CD4-positive, CD25-positive, alpha-beta regulatory T cell (primary cell): ENCODE measurements around the gene A3GALT2. TPM values are rescaled to one million over a fixed set of nuclear protein-coding genes. Genes with fewer than 3 reads are reported as not detected.

Source experiments
- ATAC-seq, 2 donors: fragments of 150-1000 bp; cut with Tn5 transposase; one replicate each; pipeline ENCODE4 v1.10.0; 2021; ENCODE audit warnings: low read depth in 2 of 2, moderate number of reproducible peaks in 2 of 2, moderate library complexity in 1 of 2
- DNase-seq, 3 donors: peaks; one replicate each; pipeline versions ENCODE4 v3.0.0 to v3.0.0-alpha.2; 2012 to 2022; ENCODE audit warnings: mixed read lengths in 1 of 3
- H3K27ac ChIP-seq: one replicate; pipeline ENCODE4 v1.7.0; 2013; ENCODE audit warnings: mild to moderate bottlenecking, low read length; ENCODE audit not compliant: insufficient read depth, poor library complexity, severe bottlenecking
- H3K27me3 ChIP-seq: one replicate; pipeline ENCODE4 v1.7.0; 2013; ENCODE audit warnings: low read length; ENCODE audit not compliant: control insufficient read depth, insufficient read depth
- H3K36me3 ChIP-seq: one replicate; pipeline ENCODE4 v1.7.0; 2013; ENCODE audit warnings: mild to moderate bottlenecking, low read length, moderate library complexity; ENCODE audit not compliant: control insufficient read depth, insufficient read depth
- H3K4me1 ChIP-seq: 2 replicates; pipeline ENCODE4 v1.7.0; 2013; ENCODE audit warnings: mild to moderate bottlenecking, low read length; ENCODE audit not compliant: insufficient read depth, control insufficient read depth, poor library complexity, severe bottlenecking
- H3K4me3 ChIP-seq: one replicate; pipeline ENCODE4 v1.7.0; 2013; ENCODE audit warnings: low read depth, mild to moderate bottlenecking, low read length, moderate library complexity
- H3K9me3 ChIP-seq, 2 experiments: 1 replicate in 1 of 2; 2 replicates in 1 of 2; pipeline ENCODE4 v1.7.0; 2013; ENCODE audit warnings: low read length in 2 of 2, mild to moderate bottlenecking in 1 of 2, moderate library complexity in 1 of 2; ENCODE audit not compliant: control insufficient read depth in 2 of 2
- H3K27ac Mint-ChIP-seq, 3 donors: one replicate each; pipeline ENCODE4 v1.8.0; 2020 to 2022; ENCODE audit warnings: mild to moderate bottlenecking in 3 of 3, mixed read lengths in 3 of 3, moderate library complexity in 2 of 3
- H3K27me3 Mint-ChIP-seq: one replicate; pipeline ENCODE4 v1.8.0; 2022; ENCODE audit warnings: mild to moderate bottlenecking, mixed read lengths
- H3K36me3 Mint-ChIP-seq: one replicate; pipeline ENCODE4 v1.8.0; 2020; ENCODE audit warnings: mixed read lengths
- H3K4me1 Mint-ChIP-seq, 4 donors: one replicate each; pipeline ENCODE4 v1.8.0; 2020 to 2022; ENCODE audit warnings: mixed read lengths in 4 of 4, mild to moderate bottlenecking in 1 of 4
- H3K4me3 Mint-ChIP-seq, 4 donors: one replicate each; pipeline ENCODE4 v1.8.0; 2020 to 2022; ENCODE audit warnings: mild to moderate bottlenecking in 4 of 4, mixed read lengths in 4 of 4, moderate library complexity in 3 of 4
- H3K9me3 Mint-ChIP-seq, 7 donors: one replicate each; pipeline ENCODE4 v1.8.0; 2020 to 2022; ENCODE audit warnings: mixed read lengths in 7 of 7, mild to moderate bottlenecking in 3 of 7, moderate library complexity in 2 of 7
- polyA plus RNA-seq, 4 donors: library from polyadenylated mRNA; unstranded; fragments of 300-500 nt; fragmentation: Illumina TruSeq; gene quantifications; one replicate each; pipeline ENCODE4 v1.2.3, GENCODE V29; 2021
- total RNA-seq: library from RNA; stranded (reverse); gene quantifications from one replicate; pipeline ENCODE4 v1.2.3, GENCODE V29; 2022

Gene A3GALT2
- total and polyA plus RNA-seq, 5 donors from 2014 or later, result not detected

DNA sequence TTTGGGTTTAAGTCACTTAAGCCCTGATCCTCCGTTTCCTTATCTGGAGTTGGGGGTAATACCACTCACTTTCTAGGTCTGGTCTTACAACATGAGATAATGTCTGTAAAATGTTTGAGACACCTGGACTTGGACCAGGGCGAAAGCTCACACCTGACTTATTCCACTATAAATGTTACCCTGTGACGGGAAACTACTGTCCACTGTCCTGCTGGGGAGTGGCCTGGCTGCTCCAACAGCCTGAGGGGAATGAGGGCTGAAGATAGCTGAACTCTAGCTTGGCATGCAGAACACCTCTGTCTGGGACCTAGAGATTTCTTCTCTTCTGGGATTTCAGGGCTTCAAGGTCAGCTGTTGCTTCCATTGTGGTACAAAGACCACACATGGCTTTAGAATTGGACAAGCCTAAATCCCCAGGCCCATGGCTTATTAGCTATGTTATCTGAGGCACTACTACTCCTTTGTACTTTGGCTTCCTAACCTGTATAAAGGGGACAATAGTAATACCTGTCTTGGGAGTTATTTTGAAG lies 9.5 kb upstream of the A3GALT2 start:
- Histone ChIP-seq H3K4me3 (no peak overlapping the region), H3K4me1 (no peaks in the 10 kb centered on the region), H3K27ac (no peak overlapping the region), H3K36me3 (peaks cover 81% of the 10 kb centered on the region), H3K9me3 (no peaks in the 10 kb centered on the region), H3K27me3 (no peaks in the 10 kb centered on the region)
- H3K4me1 Mint-ChIP-seq, result peaks cover 5 to 11% (median 6%) of the 10 kb centered on the region in 4 donors
- ATAC-seq, result no peak
- DNase-seq, result no peak
- no peaks in the 10 kb centered on the region for H3K9me3 Mint-ChIP-seq
- no peak overlapping the region for H3K27ac Mint-ChIP-seq
- peaks cover 4% of the 10 kb centered on the region for H3K27me3 Mint-ChIP-seq
- H3K4me3 Mint-ChIP-seq, result no peak overlapping the region
- peaks cover 42% of the 10 kb centered on the region for H3K36me3 Mint-ChIP-seq

DNA sequence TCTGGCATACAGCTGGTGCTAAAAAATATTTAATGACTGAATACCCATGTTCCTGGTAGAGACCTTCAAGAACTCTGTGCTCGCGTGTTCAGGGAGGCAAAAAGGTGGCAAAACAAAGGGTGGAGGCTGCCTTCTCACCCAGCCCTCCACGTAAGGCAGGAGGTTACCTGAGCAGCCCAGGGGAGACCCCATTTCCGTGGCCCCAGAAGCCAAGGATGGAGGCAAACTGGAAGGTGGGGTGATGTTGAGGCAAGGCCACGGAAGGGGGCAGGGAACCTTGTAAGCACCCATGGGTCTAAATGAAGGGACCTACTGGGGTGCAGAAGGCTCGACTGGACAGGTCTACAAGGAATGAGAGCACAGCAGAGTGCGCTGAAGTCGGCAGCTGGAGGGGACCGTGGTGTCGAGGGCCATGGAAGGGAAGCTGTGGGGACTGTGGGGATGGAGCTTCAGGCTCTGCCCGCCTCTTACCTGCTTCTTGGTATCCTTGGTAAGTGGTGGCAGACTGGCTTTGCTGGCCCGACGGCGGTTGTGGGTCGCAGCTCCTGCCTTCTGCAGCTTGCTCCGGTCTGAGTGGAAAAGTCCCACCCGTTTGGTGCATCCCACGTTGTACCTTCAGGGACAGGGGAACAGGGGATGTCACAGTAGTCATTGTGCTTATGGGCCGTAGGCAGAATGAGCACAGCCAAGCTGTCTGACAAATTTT lies 8.9 kb upstream of the A3GALT2 start:
- H3K4me3 ChIP-seq, result no peak overlapping the region
- no peaks in the 10 kb centered on the region for H3K9me3 Mint-ChIP-seq
- H3K27me3 ChIP-seq, result no peaks in the 10 kb centered on the region
- no peak overlapping the region for H3K27ac ChIP-seq
- H3K9me3 ChIP-seq, result no peaks in the 10 kb centered on the region
- ATAC-seq, result no peak
- peaks cover 0 to 5% (median 0%) of the 10 kb centered on the region in 4 donors for H3K4me1 Mint-ChIP-seq
- no peak overlapping the region for H3K4me3 Mint-ChIP-seq
- H3K36me3 ChIP-seq, result peaks cover 88% of the 10 kb centered on the region
- H3K36me3 Mint-ChIP-seq, result peaks cover 44% of the 10 kb centered on the region
- H3K27me3 Mint-ChIP-seq, result peaks cover 4% of the 10 kb centered on the region
- H3K27ac Mint-ChIP-seq, result peak overlapping the region in 1 of 3 donors; percentile 58
- no peak for DNase-seq
- H3K4me1 ChIP-seq, result no peaks in the 10 kb centered on the region

DNA sequence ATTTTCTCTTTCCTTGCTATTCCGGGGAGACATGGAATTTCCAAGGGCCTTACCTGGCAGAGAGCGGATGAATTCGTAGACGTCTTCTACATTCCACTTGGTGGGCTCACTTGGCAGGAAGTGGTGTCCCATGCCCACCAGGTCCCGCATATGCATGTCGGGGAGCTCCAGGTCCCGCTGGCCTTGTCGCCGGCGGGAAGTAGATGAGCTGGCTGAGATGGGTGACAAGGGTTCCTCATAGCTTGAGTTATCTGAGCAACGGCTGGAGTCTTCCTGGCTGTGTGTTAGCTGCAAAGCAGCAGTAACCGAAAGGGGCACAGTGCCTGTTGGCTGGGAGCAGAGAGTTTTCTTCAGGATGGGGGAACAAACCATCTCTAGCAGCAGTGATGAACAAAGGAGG lies 7.9 kb upstream of the A3GALT2 start:
- no peak for ATAC-seq
- H3K27ac ChIP-seq, result no peak overlapping the region
- no peaks in the 10 kb centered on the region for H3K27me3 ChIP-seq
- H3K36me3 ChIP-seq, result peaks cover 93% of the 10 kb centered on the region
- Mint-ChIP-seq H3K36me3 (peaks cover 44% of the 10 kb centered on the region), H3K4me1 (peaks cover 0 to 5% (median 0%) of the 10 kb centered on the region in 4 donors), H3K4me3 (no peak overlapping the region), H3K9me3 (no peaks in the 10 kb centered on the region), H3K27ac (peak overlapping the region in 1 of 3 donors; percentile 36), H3K27me3 (peaks cover 4% of the 10 kb centered on the region)
- H3K4me1 ChIP-seq, result no peaks in the 10 kb centered on the region
- no peaks in the 10 kb centered on the region for H3K9me3 ChIP-seq
- H3K4me3 ChIP-seq, result no peak overlapping the region
- DNase-seq, result no peak

DNA sequence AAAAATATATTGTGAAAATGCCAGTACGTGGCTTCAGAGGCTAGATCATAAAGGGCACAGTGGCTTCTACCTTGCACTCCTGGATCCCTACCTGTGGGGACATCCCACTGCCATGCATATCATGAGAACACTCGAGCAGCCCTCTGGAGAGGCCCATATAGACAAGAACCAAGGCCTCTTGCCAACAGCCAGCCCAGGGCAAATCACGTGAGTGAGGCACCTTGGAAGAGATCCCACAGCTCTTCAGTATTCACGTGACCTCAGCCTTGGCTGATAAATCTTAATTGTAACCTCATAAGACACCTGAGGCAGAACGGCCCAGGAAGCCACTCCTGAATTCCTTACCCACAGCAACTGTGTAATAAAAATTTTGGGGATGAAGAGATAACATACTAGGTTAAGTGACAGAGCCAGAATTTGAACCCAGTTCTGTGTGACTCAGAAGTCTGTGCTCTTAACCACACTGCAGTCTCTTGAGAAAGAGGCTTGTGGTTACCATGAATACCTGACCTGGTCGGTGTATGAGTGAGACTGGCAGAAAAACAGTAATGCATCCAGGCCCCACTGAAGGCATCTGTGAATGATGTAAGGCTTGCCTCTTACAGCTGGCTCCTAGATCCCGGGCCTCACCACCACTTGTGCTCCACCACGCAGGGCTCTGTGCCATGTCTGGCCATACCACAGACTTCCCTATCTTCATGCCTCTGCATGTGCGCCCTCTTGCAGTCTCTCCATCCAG lies 6.9 kb upstream of the A3GALT2 start:
- ATAC-seq (no peak), DNase-seq (no peak)
- H3K4me1 Mint-ChIP-seq, result no peaks in the 10 kb centered on the region
- H3K36me3 ChIP-seq, result peaks cover 92% of the 10 kb centered on the region
- H3K4me3 ChIP-seq, result no peak overlapping the region
- H3K27ac ChIP-seq, result no peak overlapping the region
- H3K9me3 Mint-ChIP-seq, result no peaks in the 10 kb centered on the region
- no peaks in the 10 kb centered on the region for H3K4me1 ChIP-seq
- no peak overlapping the region for H3K4me3 Mint-ChIP-seq
- H3K27ac Mint-ChIP-seq, result no peak overlapping the region
- H3K27me3 Mint-ChIP-seq, result no peaks in the 10 kb centered on the region
- H3K27me3 ChIP-seq, result no peaks in the 10 kb centered on the region
- no peaks in the 10 kb centered on the region for H3K9me3 ChIP-seq
- peaks cover 48% of the 10 kb centered on the region for H3K36me3 Mint-ChIP-seq

DNA sequence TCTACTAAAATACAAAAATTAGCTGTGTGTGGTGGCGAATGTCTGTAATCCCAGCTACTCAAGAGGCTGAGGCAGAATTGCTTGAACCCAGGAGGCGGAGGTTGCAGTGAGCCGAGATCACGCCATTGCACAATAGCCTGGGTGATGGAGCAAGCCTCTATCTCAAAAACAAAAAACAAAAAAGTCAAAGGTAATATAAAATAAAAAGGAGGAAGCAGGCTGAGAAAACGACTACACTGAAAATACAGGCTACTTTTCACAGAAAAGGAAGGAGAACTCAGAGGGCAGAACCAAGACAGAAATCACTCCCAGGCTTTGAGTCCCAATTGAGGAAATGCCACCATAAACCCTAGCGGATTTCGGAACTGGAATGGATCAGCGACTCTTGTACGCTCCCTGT lies 5.9 kb upstream of the A3GALT2 start:
- H3K27ac ChIP-seq, result no peak overlapping the region
- no peak overlapping the region for H3K4me3 ChIP-seq
- H3K9me3 Mint-ChIP-seq, result no peaks in the 10 kb centered on the region
- peaks cover 43% of the 10 kb centered on the region for H3K36me3 Mint-ChIP-seq
- no peaks in the 10 kb centered on the region for H3K27me3 Mint-ChIP-seq
- no peaks in the 10 kb centered on the region for H3K4me1 Mint-ChIP-seq
- H3K9me3 ChIP-seq, result no peaks in the 10 kb centered on the region
- DNase-seq (no peak), ATAC-seq (no peak)
- H3K36me3 ChIP-seq, result peaks cover 83% of the 10 kb centered on the region
- H3K4me3 Mint-ChIP-seq, result no peak overlapping the region
- H3K27me3 ChIP-seq, result no peaks in the 10 kb centered on the region
- no peaks in the 10 kb centered on the region for H3K4me1 ChIP-seq
- H3K27ac Mint-ChIP-seq, result no peak overlapping the region

DNA sequence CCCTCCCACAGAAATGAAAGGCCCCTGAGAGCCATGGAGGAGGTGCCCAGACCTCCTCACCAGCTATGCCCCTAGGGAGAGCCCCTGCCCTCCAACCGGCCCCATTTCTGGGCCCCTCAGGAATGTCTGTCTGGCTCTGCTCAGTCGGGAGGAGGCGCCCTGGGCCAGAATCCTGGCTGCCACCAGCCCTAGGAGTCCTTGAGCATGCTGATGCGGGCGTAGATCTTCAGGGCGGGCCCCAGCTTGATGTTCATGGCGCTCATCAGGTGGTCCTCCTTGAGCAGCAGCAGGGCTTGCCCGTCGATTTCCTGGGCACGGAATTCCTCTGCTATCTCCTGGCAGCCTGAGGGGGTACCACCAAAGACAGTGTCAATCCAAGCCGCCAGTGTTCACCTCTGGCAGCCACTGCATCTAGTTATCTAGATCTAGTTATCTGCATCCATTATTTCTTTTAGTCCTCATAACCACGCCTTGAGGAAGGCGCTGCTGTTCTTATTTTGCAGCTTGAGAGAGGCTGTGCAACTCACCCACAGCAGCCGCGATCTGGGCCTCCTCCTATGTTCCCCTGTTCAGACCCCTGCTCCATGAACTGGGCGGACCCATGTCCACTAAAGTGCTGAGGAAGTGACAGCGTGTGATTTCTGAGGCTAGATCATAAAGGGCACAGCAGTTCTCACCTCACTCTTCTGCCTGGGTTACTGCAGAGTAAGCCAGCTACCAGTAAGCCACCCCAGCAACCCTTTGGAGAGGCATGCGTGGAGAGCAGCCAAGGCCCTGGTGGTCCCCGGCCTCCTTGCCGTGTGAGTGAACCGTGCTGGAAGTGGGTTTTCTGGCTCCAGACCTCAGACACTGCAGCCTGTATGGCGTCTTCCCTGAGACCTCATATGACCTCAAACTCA lies 4.0 kb upstream of the A3GALT2 start:
- no peak overlapping the region for H3K27ac Mint-ChIP-seq
- H3K36me3 Mint-ChIP-seq, result peaks cover 38% of the 10 kb centered on the region
- no peak overlapping the region for H3K27ac ChIP-seq
- no peaks in the 10 kb centered on the region for H3K4me1 ChIP-seq
- no peaks in the 10 kb centered on the region for H3K9me3 ChIP-seq
- no peaks in the 10 kb centered on the region for H3K9me3 Mint-ChIP-seq
- DNase-seq, result no peak
- no peak overlapping the region for H3K4me3 Mint-ChIP-seq
- no peak overlapping the region for H3K4me3 ChIP-seq
- H3K27me3 Mint-ChIP-seq, result no peaks in the 10 kb centered on the region
- peaks cover 64% of the 10 kb centered on the region for H3K36me3 ChIP-seq
- no peak for ATAC-seq
- H3K27me3 ChIP-seq, result no peaks in the 10 kb centered on the region
- H3K4me1 Mint-ChIP-seq, result no peaks in the 10 kb centered on the region

DNA sequence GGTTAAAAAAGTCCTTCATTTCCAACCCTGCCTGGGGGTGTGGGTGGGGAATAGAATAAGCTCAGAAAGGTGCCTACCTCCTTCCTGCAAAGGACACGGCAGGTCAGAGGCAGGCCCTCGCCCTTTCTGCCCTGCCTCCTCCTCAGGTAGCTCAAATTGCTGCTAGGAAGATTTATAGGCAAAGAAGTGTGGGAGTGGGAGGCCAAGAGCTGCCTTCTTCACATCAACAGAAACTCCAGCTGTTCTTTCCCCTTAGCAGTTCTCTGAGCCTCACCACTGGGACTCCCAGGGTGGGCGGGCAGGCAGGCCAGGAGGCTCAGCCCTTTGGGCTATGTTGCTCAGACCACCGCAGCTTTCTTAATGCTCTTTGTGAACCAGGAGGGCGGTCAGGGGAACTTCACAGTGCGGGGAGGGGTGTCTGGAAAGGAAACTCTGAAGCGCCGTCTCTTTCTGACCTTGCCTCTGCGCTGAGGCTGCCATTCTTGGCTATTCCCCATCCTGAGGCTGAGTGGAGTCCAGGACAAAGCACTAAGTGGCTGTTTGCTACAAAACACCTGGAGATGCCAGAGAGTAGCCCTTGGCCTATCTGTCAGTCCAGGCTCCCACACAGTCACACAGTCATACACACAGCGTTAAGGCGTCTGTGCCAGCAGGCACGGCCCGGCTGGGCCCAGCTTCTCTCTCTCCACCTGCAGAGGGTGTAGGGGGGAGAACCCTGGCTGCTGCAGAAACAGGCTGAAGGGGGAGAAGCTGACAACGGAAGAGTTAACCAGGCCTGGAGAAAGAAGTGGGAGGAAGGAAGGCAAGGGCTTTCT lies 3.0 kb upstream of the A3GALT2 start:
- Histone ChIP-seq H3K4me3 (no peak overlapping the region), H3K27ac (no peak overlapping the region), H3K9me3 (no peaks in the 10 kb centered on the region), H3K36me3 (peaks cover 54% of the 10 kb centered on the region), H3K27me3 (no peaks in the 10 kb centered on the region), H3K4me1 (no peaks in the 10 kb centered on the region)
- Mint-ChIP-seq H3K36me3 (peaks cover 30% of the 10 kb centered on the region), H3K27ac (no peak overlapping the region), H3K4me3 (no peak overlapping the region), H3K27me3 (no peaks in the 10 kb centered on the region), H3K9me3 (no peaks in the 10 kb centered on the region), H3K4me1 (no peaks in the 10 kb centered on the region)
- DNase-seq (no peak), ATAC-seq (no peak)
